Osteocyte (in vitro differentiated cells): Measurements from ENCODE around the gene MYT1. TPM values are rescaled to one million over a fixed set of nuclear protein-coding genes. Genes with fewer than 3 reads are reported as not detected.

Experiments
- DNase-seq: peaks from one replicate; pipeline ENCODE4 v3.0.0; 2021; ENCODE audit warnings: mixed read lengths; ENCODE audit not compliant: unreplicated experiment; ENCODE audit errors: extremely low spot score
- H3K27ac Mint-ChIP-seq: one replicate; pipeline ENCODE4 v1.8.0; 2021; ENCODE audit warnings: mild to moderate bottlenecking, mixed read lengths; ENCODE audit not compliant: unreplicated experiment
- H3K27me3 Mint-ChIP-seq: one replicate; pipeline ENCODE4 v1.8.0; 2021; ENCODE audit warnings: mixed read lengths; ENCODE audit not compliant: unreplicated experiment
- H3K36me3 Mint-ChIP-seq: one replicate; pipeline ENCODE4 v1.8.0; 2021; ENCODE audit warnings: mixed read lengths; ENCODE audit not compliant: unreplicated experiment
- H3K4me1 Mint-ChIP-seq: one replicate; pipeline ENCODE4 v1.8.0; 2021; ENCODE audit warnings: mixed read lengths; ENCODE audit not compliant: unreplicated experiment
- H3K4me3 Mint-ChIP-seq: one replicate; pipeline ENCODE4 v1.8.0; 2021; ENCODE audit warnings: mild to moderate bottlenecking, moderate library complexity, mixed read lengths; ENCODE audit not compliant: unreplicated experiment
- H3K9me3 Mint-ChIP-seq: one replicate; pipeline ENCODE4 v1.8.0; 2021; ENCODE audit warnings: mixed read lengths; ENCODE audit not compliant: unreplicated experiment
- total RNA-seq: library from RNA; stranded (reverse); gene quantifications from 2 replicates; pipeline ENCODE4 v1.2.1, GENCODE V29; 2021
- TF ChIP-seq, protein P1 (sequence below): fragments of 200-600 bp; sonication (generic); IDR thresholded peaks from 2 replicates; pipeline ENCODE4 v1.5.0; 2021; ENCODE audit warnings: antibody characterized with exemption, mild to moderate bottlenecking, moderate library complexity

MYT1 gene
- total RNA-seq, 1 donor from 2014 or later = not detected

DNA sequence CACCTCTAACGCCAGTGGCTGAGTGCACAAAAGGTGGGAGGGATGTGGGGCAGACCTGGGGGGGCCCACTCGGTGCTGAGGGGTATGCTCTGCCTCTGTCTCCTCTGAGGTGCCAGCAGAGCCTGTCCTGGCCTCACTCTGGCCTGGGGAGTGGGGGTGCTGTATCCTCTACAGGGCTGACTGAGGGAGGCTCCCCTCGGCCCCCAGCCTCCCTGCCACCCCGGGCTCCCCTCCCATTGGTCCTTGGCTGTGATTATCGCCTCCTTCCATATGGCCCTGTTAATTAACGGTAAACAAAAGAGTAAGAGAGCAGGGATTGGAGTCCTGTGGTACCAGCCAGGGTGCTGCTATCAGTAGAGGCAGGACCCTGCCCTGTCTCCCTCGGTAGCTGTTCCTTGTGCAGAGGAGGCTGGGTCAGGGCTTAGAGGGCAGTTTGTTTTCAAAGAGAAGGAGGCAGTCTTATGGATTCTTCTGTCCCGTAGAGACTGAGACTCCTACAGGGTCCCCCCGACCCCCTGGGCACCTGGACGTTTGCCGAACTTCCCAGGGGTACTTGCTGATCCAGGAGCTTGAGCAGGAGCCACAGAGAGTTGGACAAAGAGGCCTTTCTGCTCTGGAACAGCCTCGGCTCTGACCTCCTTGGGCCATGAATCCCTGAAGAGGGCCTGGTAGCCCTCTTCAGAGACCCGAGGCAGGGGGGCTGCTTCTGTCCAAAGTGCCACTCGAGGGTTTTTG is 1.8 kb downstream of the MYT1 start:
- Mint-ChIP-seq H3K4me3 (no peak overlapping the region), H3K27ac (no peak overlapping the region), H3K36me3 (no peaks in the 10 kb centered on the region), H3K4me1 (peaks cover 6% of the 10 kb centered on the region), H3K27me3 (peaks cover 49% of the 10 kb centered on the region), H3K9me3 (no peaks in the 10 kb centered on the region)
- no peak for DNase-seq
- TF ChIP-seq, protein P1, sequence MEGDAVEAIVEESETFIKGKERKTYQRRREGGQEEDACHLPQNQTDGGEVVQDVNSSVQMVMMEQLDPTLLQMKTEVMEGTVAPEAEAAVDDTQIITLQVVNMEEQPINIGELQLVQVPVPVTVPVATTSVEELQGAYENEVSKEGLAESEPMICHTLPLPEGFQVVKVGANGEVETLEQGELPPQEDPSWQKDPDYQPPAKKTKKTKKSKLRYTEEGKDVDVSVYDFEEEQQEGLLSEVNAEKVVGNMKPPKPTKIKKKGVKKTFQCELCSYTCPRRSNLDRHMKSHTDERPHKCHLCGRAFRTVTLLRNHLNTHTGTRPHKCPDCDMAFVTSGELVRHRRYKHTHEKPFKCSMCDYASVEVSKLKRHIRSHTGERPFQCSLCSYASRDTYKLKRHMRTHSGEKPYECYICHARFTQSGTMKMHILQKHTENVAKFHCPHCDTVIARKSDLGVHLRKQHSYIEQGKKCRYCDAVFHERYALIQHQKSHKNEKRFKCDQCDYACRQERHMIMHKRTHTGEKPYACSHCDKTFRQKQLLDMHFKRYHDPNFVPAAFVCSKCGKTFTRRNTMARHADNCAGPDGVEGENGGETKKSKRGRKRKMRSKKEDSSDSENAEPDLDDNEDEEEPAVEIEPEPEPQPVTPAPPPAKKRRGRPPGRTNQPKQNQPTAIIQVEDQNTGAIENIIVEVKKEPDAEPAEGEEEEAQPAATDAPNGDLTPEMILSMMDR = no peak

DNA sequence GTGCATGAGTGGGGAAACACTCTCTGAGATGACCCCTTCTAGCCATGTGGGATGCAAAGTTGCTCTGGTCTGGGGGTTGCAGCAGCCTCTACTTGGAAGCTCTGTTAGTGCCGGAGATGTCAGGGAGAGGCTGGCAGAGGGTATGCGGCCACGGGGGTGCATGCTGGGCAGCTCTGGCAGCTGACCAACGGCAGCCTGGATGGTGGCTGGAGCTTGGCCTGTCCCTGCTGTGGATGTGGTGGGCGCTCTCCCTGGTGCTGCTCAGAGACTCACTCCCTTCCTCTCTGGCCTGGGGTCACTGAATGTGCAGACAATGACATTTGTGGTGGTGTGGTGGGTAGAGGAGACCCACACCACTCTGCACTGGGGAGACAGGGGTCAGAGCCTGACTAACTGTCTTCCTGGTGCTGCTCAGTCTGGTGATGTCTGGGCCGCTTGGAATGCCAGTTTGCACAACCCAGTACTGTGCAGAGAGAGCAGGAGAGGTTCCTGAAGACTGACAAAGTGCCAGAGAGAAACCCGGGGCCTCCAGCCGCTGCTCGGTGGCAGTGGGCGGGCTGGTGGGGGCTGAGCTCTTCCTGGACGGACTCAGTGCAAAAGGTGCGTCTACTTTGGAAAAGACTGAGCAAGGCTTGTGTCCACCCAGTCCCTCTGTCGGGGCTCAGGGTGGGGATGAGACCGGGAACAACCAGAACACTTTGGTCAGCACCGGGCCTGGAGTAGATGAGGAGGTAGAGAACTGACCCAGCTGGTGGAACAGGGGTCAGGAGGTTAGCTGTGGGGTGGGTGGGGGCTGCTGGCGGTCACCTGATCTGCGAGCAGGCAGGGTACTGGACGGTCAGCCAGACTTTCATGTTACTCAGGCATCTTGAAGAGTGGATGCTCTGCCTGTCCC is 2.7 kb downstream of the MYT1 start:
- TF ChIP-seq, protein P1 = no peak
- Mint-ChIP-seq H3K27me3 (peaks cover 40% of the 10 kb centered on the region), H3K27ac (no peak overlapping the region), H3K4me3 (no peak overlapping the region), H3K36me3 (no peaks in the 10 kb centered on the region), H3K9me3 (no peaks in the 10 kb centered on the region), H3K4me1 (peaks cover under 1% of the 10 kb centered on the region)
- DNase-seq = no peak

DNA sequence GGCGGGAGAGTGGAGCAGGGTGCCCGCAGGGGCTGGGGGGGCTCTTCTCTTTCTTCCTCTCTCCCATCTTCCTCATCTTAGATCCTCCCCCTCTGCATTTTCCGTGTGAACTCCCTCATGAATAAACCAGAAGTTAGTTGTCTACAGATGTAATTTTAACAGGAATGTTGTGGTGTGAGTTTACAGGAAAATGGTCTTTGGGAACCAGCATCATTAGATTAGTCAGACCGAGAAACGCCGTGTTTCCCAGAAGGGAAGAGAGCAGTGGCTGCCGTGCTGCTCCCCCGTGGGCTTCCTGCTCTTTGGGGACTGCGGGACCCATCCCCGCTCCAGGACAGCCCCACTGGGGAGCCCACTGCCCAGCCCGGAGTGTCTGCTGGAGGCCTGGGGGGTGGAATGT is 3.4 kb downstream of the MYT1 start:
- H3K4me1 Mint-ChIP-seq = no peaks in the 10 kb centered on the region
- H3K36me3 Mint-ChIP-seq = no peaks in the 10 kb centered on the region
- H3K4me3 Mint-ChIP-seq = no peak overlapping the region
- no peak overlapping the region for H3K27ac Mint-ChIP-seq
- no peaks in the 10 kb centered on the region for H3K9me3 Mint-ChIP-seq
- TF ChIP-seq, protein P1 = no peak
- H3K27me3 Mint-ChIP-seq = peaks cover 35% of the 10 kb centered on the region
- DNase-seq = no peak

DNA sequence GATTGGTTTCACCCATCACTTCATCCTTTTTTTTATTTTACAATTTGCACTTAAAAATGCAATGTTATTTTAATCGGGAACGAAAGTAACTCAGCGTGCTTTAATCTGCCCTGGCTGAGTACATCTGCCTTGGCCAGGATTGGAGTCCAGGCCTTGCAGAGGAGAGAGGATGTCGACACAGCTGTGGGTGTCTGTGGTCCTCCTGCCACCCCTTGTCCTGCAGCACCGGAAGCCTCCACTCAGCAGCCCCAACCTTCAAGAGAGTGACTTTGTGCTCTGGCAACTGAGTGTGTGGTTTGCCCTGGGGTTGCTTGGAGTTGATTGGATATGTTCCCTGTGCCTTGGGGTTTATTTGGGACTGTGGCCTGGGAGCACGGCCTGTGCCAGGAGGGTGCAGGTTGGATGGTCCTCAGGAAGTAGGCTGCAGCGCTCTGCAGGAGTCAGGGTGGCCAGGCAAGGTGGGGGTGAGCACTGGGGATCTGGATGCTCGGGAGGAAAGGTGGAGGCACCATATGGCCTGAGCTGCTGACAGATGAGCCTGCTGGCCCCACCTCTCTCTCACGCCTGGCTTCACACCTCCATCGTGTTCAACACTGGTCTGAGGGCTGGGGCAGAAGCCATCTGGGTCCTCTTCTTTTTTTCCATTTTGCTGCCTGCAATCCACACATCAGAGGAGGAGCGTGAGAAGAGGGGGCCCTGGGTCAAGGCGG is 4.3 kb downstream of the MYT1 start:
- Mint-ChIP-seq H3K27ac (no peak overlapping the region), H3K36me3 (no peaks in the 10 kb centered on the region), H3K27me3 (peaks cover 28% of the 10 kb centered on the region), H3K4me3 (no peak overlapping the region), H3K9me3 (no peaks in the 10 kb centered on the region), H3K4me1 (no peaks in the 10 kb centered on the region)
- no peak for DNase-seq
- TF ChIP-seq, protein P1 = no peak
